GM12878 (cell line): ENCODE data around the gene HIPK4. TPM values are rescaled to one million over a fixed set of nuclear protein-coding genes. Genes with fewer than 3 reads are reported as not detected.
A peak's percentile ranks its signal among the peaks of the same experiment; 100 is the strongest.

Experiments used
- ATAC-seq: fragments of 200-7000 bp; cut with Tn5 transposase; 3 replicates; pipeline ENCODE4 v1.9.1; 2020; ENCODE audit warnings: mild to moderate bottlenecking, moderate library complexity
- BruUV-seq: library from RNA; stranded (reverse); fragments of 400-500 nt; replicated peaks from 2 replicates; lab custom pipeline; 2021; lab: Mats Ljungman, UMichigan
- CTCF ChIA-PET: fragments of 300-600 bp; sonication (Branson Sonifier 250); formaldehyde crosslinking; extraction: SDS; loops from one replicate; lab custom pipeline; 2021; ENCODE audit warnings: inconsistent platforms; lab: Yijun Ruan, JAX
- POLR2A ChIA-PET: fragments of 350-600 bp; formaldehyde crosslinking; extraction: SDS; loops from one replicate; lab custom pipeline; 2021; ENCODE audit warnings: inconsistent platforms; lab: Charles Lee
- RAD21 ChIA-PET: fragments of 300-600 bp; sonication (Branson Sonifier 250); formaldehyde crosslinking; loops from one replicate; lab custom pipeline; 2023; ENCODE audit warnings: antibody characterized with exemption; ENCODE audit not compliant: unreplicated experiment; lab: Charles Lee
- SMC1A ChIA-PET: fragments of 300-600 bp; sonication (Branson Sonifier 250); formaldehyde crosslinking; loops from one replicate; lab custom pipeline; 2023; ENCODE audit not compliant: unreplicated experiment, uncharacterized antibody; lab: Charles Lee
- DNase-seq: peaks from one replicate; pipeline ENCODE4 v3.0.0-alpha.2; 2011; ENCODE audit warnings: low read depth, low spot score
- FAIRE-seq: peaks from 3 replicates; lab custom pipeline; 2011; peaks lifted over from hg19 to GRCh38; lab: Jason Lieb, UNC
- H2AFZ ChIP-seq: 2 replicates; pipeline ENCODE4 v1.6.0; 2011; ENCODE audit warnings: low read depth, low read length, control low read depth; ENCODE audit not compliant: control insufficient read depth
- H3K27ac ChIP-seq: 2 replicates; pipeline ENCODE4 v1.5.1; 2011; ENCODE audit warnings: control low read depth; ENCODE audit not compliant: control insufficient read depth, insufficient read depth
- H3K27me3 ChIP-seq, 2 experiments: replicated peaks in 1 of 2; 2 replicates each; pipeline versions ENCODE4 v1.6.0 to v1.6.1; 2011; ENCODE audit warnings: low read length in 1 of 2; ENCODE audit not compliant: control insufficient read depth in 2 of 2, insufficient read depth in 2 of 2
- H3K36me3 ChIP-seq, 2 experiments: 2 replicates each; pipeline ENCODE4 v1.5.1; 2011; ENCODE audit warnings: low read length in 1 of 2; ENCODE audit not compliant: control insufficient read depth in 2 of 2, insufficient read depth in 2 of 2
- H3K4me1 ChIP-seq: 2 replicates; pipeline ENCODE4 v1.6.1; 2011; ENCODE audit warnings: mild to moderate bottlenecking, low read length, moderate library complexity, mixed read lengths; ENCODE audit not compliant: control insufficient read depth, insufficient read depth
- H3K4me2 ChIP-seq: 2 replicates; pipeline ENCODE4 v1.6.0; 2011; ENCODE audit warnings: control low read depth; ENCODE audit not compliant: control insufficient read depth, insufficient read depth
- H3K4me3 ChIP-seq: fragments of 200-600 bp; sonication (generic); 2 replicates; pipeline ENCODE4 v1.5.1; 2016
- H3K79me2 ChIP-seq: 2 replicates; pipeline ENCODE4 v1.6.0; 2011; ENCODE audit warnings: low read length; ENCODE audit not compliant: control insufficient read depth, insufficient read depth
- H3K9ac ChIP-seq: 2 replicates; pipeline ENCODE4 v1.8.0; 2011; ENCODE audit warnings: low read length, control low read depth, mixed read lengths; ENCODE audit not compliant: control insufficient read depth, insufficient read depth
- H3K9me3 ChIP-seq: replicated peaks from 3 replicates; pipeline ENCODE4 v1.5.1; 2011; ENCODE audit warnings: mild to moderate bottlenecking, low read length; ENCODE audit not compliant: control insufficient read depth, insufficient read depth
- H4K20me1 ChIP-seq: 2 replicates; pipeline ENCODE4 v1.6.0; 2011; ENCODE audit not compliant: control insufficient read depth, insufficient read depth
- CBX3 ChIP-seq: fragments of 200-600 bp; sonication (generic); IDR thresholded peaks from 2 replicates; pipeline ENCODE4 v1.6.1; 2016; ENCODE audit warnings: low read depth, borderline replicate concordance
- EP300 ChIP-seq, 2 experiments: fragments of 150-350 bp in 1 of 2; IDR thresholded peaks; 2 replicates each; pipeline ENCODE4 v1.6.1; 2011 to 2012; ENCODE audit warnings: low read depth in 2 of 2, low read length in 2 of 2, borderline replicate concordance in 1 of 2, improper control_type of control experiment in 1 of 2, inconsistent platforms in 1 of 2; ENCODE audit not compliant: control insufficient read depth in 1 of 2
- NBN ChIP-seq: fragments of 450-650 bp; IDR thresholded peaks from 2 replicates; pipeline ENCODE4 v1.6.1; 2016
- PML ChIP-seq: IDR thresholded peaks from 2 replicates; pipeline ENCODE4 v1.6.1; 2012; ENCODE audit warnings: low read length, inconsistent platforms
- TARDBP ChIP-seq: IDR thresholded peaks from 2 replicates; pipeline ENCODE4 v1.6.1; 2016; ENCODE audit warnings: borderline replicate concordance
- WRNIP1 ChIP-seq: IDR thresholded peaks from 2 replicates; pipeline ENCODE4 v1.6.1; 2011; ENCODE audit warnings: low read depth, low read length, improper control_type of control experiment, borderline replicate concordance
- YY1 ChIP-seq: IDR thresholded peaks from 2 replicates; pipeline ENCODE4 v1.6.1; 2011; ENCODE audit warnings: low read depth, mild to moderate bottlenecking, low read length
- ZNF24 ChIP-seq: fragments of 450-650 bp; IDR thresholded peaks from 2 replicates; pipeline ENCODE4 v1.6.1; 2017; ENCODE audit warnings: antibody characterized with exemption, mild to moderate bottlenecking
- WGBS: methylation state at CpG from one replicate; pipeline ENCODE4 v1.1.6; 2016; ENCODE audit warnings: low lambda C conversion rate; ENCODE audit not compliant: insufficient replicate concordance, insufficient coverage; ENCODE audit errors: missing lambda C conversion rate; 5-methylcytosine and 5-hydroxymethylcytosine counted together
- in situ Hi-C: fragments of 300-500 bp; cut with MboI; formaldehyde crosslinking; loops from 9 replicates; pipeline ENCODE4 v1.14.3; 2018; ENCODE audit warnings: mixed read lengths
- intact Hi-C: fragments of 100-400 bp; cut with micrococcal nuclease; formaldehyde crosslinking; loops from one replicate; pipeline ENCODE4 v1.14.2; 2022; ENCODE audit not compliant: unreplicated experiment
- polyA plus RNA-seq, 11 experiments: library from polyadenylated mRNA; depleted of rRNA in 4 of 11; unstranded in 6 of 11; stranded (reverse) in 5 of 11; fragments of >200 nt; fragmentation: Nextera tagmentation in 4 of 11; fragmentation: Illumina TruSeq in 1 of 11; extraction: Ambion mirVana in 4 of 11; extraction: Trizol in 1 of 11; gene quantifications; 1 replicate in 1 of 11; 2 replicates in 10 of 11; pipeline versions ENCODE4 v1.2.1 to v1.2.3, GENCODE V29; 2011 to 2016; ENCODE audit warnings: inconsistent platforms in 2 of 11, missing spikeins in 2 of 11, low read depth in 1 of 11
- total RNA-seq, 4 experiments: library from RNA; depleted of rRNA in 3 of 4; stranded (reverse); fragments of >200 nt in 3 of 4; fragmentation: Illumina TruSeq in 1 of 4; extraction: Trizol in 1 of 4; gene quantifications; 2 replicates each; pipeline versions ENCODE4 v1.2.1 to v1.2.3, GENCODE V29; 2013 to 2021
- TF ChIP-seq, protein P1 (sequence below): fragments of 450-650 bp; IDR thresholded peaks from 2 replicates; pipeline ENCODE4 v1.6.1; 2017; ENCODE audit warnings: antibody characterized with exemption, mild to moderate bottlenecking, moderate library complexity
- TF ChIP-seq, protein P2 (sequence below): fragments of 450-650 bp; conservative IDR thresholded peaks from 2 replicates; pipeline ENCODE4 v1.6.1; 2017; ENCODE audit warnings: mild to moderate bottlenecking, moderate library complexity
- TF ChIP-seq, protein P3 (sequence below): fragments of 450-650 bp; IDR thresholded peaks from 2 replicates; pipeline ENCODE4 v1.6.1; 2018; ENCODE audit warnings: borderline replicate concordance, mild to moderate bottlenecking; ENCODE audit not compliant: partially characterized antibody
- TF ChIP-seq, protein P4 (sequence below): IDR thresholded peaks from 2 replicates; pipeline ENCODE4 v1.6.1; 2012; ENCODE audit warnings: low read depth, low read length, improper control_type of control experiment

Gene HIPK4
- total and polyA plus RNA-seq, 10 of the 15 experiments (the other 5 are each of a cell fraction or from before 2014, with no cell fraction given): 0.07 to 0.13 (median 0.08) TPM; not detected in 7

DNA sequence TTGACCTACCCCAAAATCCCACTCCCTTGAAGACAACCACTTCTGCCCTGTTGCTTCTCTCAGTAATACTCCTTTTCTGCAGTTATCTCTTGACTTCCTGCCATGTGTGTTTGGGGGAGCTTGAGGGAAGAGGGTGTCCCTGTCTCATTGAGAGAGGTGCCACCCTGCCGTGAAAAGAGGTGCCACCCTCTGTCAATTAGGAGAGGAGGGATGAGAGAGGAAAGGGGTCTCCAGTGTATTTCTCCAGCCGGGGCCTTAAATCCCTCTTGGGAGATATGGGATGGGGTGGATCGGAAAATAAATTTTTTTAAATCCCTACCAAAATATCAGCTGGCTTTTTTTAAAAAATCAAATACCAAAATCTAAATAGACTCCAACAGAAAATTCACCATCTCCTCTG is 25.0 kb downstream of the HIPK4 start:
- no peak for ATAC-seq
- Histone ChIP-seq H3K27me3 (no peaks in the 10 kb centered on the region), H3K79me2 (no peaks in the 10 kb centered on the region), H3K9ac (no peak overlapping the region), H3K4me1 (no peaks in the 10 kb centered on the region), H4K20me1 (no peaks in the 10 kb centered on the region), H3K4me3 (0 out of 2 replicates have a peak overlapping the region, but pooled peaks have one; percentile 53), H3K9me3 (no peaks in the 10 kb centered on the region), H3K4me2 (peak overlapping the region; percentile 31; the same call in 1 of the 2 replicates), H3K27ac (no peak overlapping the region)
- ChIA-PET RAD21 (no interaction called here), POLR2A (interaction anchor here (0.7 to 0.8 kb wide), 2 partner anchors 17 to 1017 kb away, joined by 3 to 5 read pairs; partner anchors contain the start of genes C19orf47 and PLD3)
- no TSS peak for BruUV-seq
- no peak for FAIRE-seq
- in situ Hi-C loops: no loop called here
- no peak for DNase-seq
- TF ChIP-seq CBX3 (no peak), WRNIP1 (no peak), TARDBP (no peak), PML (no peak), ZNF24 (no peak), YY1 (no peak), EP300 (IDR thresholded peaks at IDR 0.05; ENCODE audit: borderline replicate concordance in 1 of 2, control insufficient read depth in 1 of 2, low read depth in 2 of 2, low read length in 2 of 2) (no peak), NBN (no peak)
- TF ChIP-seq, protein P1, sequence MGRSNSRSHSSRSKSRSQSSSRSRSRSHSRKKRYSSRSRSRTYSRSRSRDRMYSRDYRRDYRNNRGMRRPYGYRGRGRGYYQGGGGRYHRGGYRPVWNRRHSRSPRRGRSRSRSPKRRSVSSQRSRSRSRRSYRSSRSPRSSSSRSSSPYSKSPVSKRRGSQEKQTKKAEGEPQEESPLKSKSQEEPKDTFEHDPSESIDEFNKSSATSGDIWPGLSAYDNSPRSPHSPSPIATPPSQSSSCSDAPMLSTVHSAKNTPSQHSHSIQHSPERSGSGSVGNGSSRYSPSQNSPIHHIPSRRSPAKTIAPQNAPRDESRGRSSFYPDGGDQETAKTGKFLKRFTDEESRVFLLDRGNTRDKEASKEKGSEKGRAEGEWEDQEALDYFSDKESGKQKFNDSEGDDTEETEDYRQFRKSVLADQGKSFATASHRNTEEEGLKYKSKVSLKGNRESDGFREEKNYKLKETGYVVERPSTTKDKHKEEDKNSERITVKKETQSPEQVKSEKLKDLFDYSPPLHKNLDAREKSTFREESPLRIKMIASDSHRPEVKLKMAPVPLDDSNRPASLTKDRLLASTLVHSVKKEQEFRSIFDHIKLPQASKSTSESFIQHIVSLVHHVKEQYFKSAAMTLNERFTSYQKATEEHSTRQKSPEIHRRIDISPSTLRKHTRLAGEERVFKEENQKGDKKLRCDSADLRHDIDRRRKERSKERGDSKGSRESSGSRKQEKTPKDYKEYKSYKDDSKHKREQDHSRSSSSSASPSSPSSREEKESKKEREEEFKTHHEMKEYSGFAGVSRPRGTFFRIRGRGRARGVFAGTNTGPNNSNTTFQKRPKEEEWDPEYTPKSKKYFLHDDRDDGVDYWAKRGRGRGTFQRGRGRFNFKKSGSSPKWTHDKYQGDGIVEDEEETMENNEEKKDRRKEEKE: no peak
- TF ChIP-seq, protein P2, sequence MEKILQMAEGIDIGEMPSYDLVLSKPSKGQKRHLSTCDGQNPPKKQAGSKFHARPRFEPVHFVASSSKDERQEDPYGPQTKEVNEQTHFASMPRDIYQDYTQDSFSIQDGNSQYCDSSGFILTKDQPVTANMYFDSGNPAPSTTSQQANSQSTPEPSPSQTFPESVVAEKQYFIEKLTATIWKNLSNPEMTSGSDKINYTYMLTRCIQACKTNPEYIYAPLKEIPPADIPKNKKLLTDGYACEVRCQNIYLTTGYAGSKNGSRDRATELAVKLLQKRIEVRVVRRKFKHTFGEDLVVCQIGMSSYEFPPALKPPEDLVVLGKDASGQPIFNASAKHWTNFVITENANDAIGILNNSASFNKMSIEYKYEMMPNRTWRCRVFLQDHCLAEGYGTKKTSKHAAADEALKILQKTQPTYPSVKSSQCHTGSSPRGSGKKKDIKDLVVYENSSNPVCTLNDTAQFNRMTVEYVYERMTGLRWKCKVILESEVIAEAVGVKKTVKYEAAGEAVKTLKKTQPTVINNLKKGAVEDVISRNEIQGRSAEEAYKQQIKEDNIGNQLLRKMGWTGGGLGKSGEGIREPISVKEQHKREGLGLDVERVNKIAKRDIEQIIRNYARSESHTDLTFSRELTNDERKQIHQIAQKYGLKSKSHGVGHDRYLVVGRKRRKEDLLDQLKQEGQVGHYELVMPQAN: no peak
- TF ChIP-seq, protein P3, sequence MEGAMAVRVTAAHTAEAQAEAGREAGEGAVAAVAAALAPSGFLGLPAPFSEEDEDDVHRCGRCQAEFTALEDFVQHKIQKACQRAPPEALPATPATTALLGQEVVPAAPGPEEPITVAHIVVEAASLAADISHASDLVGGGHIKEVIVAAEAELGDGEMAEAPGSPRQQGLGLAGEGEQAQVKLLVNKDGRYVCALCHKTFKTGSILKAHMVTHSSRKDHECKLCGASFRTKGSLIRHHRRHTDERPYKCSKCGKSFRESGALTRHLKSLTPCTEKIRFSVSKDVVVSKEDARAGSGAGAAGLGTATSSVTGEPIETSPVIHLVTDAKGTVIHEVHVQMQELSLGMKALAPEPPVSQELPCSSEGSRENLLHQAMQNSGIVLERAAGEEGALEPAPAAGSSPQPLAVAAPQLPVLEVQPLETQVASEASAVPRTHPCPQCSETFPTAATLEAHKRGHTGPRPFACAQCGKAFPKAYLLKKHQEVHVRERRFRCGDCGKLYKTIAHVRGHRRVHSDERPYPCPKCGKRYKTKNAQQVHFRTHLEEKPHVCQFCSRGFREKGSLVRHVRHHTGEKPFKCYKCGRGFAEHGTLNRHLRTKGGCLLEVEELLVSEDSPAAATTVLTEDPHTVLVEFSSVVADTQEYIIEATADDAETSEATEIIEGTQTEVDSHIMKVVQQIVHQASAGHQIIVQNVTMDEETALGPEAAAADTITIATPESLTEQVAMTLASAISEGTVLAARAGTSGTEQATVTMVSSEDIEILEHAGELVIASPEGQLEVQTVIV: no peak
- TF ChIP-seq, protein P4, sequence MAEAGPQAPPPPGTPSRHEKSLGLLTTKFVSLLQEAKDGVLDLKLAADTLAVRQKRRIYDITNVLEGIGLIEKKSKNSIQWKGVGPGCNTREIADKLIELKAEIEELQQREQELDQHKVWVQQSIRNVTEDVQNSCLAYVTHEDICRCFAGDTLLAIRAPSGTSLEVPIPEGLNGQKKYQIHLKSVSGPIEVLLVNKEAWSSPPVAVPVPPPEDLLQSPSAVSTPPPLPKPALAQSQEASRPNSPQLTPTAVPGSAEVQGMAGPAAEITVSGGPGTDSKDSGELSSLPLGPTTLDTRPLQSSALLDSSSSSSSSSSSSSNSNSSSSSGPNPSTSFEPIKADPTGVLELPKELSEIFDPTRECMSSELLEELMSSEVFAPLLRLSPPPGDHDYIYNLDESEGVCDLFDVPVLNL: no peak
- TF ChIP-seq, all 136 proteins: peak for 0
- 67% methylated on average over 3 of the region's 3 CpGs for WGBS
- Histone ChIP-seq H3K36me3 (no peaks in the 10 kb centered on the region; a peak in 1 of 4 replicates), H2AFZ (no peak overlapping the region; the same call in 1 of the 2 replicates)
- CTCF ChIA-PET: no interaction called here
- intact Hi-C loops: no loop called here
- SMC1A ChIA-PET: interaction anchor here (2.1 kb wide), 1 partner anchor 8 kb away, joined by 4 read pairs; no protein-coding TSS in a partner anchor
